ENCODE data around the gene GUCD1.

Gene GUCD1

DNA sequence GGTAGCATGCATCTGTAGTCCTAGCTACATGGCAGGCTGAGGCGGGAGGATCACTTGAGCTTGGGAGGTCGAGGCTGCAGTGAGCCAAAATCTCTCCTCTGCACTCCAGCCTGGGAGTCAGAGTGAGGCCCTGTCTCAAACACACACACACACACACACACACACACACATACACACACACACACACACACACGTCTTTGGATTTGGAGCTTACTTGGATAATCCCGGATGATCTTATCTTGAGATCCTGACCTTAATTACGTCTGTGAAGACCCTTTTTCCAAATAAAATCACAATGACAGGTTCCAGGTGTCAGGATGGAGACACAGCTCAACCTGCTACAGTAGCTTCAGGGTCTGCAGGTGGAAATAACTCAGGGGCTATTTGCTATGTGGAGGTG, 58.7 kb downstream of the GUCD1 start:
- ChIA-PET POLR2A (no interaction called here), CTCF (interaction anchor here (0.6 to 4.2 kb wide), 5 partner anchors 11 to 26 kb away, joined by 3 to 16 read pairs (median 3); no protein-coding TSS in a partner anchor)
- H3K4me3 ChIP-seq (ENCODE audit: low read depth, low read length): no peak overlapping the region
- no peak for TF ChIP-seq CTCF (IDR thresholded peaks at IDR 0.05; ENCODE audit: insufficient read depth, low read length, missing control alignments)
- no peak for DNase-seq (ENCODE audit: low read depth, low spot score)

- ChIA-PET CTCF (interaction anchor here (1.0 to 4.2 kb wide), 2 partner anchors 12 to 88 kb away, joined by 3 to 16 read pairs; no protein-coding TSS in a partner anchor), POLR2A (no interaction called here)
- DNase-seq (ENCODE audit: low read depth, low spot score): no peak
- no peak for TF ChIP-seq CTCF (IDR thresholded peaks at IDR 0.05; ENCODE audit: insufficient read depth, low read length, missing control alignments)
- no peak overlapping the region for H3K4me3 ChIP-seq (ENCODE audit: low read depth, low read length)
These were observed 59.6 kb downstream of the GUCD1 start for GRCh38 chr22:24495365-24495675.

- CTCF ChIA-PET: interaction anchor here (1.0 to 4.2 kb wide), 2 partner anchors 12 to 88 kb away, joined by 3 to 16 read pairs; no protein-coding TSS in a partner anchor
- DNase-seq (ENCODE audit: low read depth, low spot score): no peak
- POLR2A ChIA-PET: no interaction called here
- TF ChIP-seq CTCF (IDR thresholded peaks at IDR 0.05; ENCODE audit: insufficient read depth, low read length, missing control alignments): no peak
- H3K4me3 ChIP-seq (ENCODE audit: low read depth, low read length): peak within 1 kb of the TSS; percentile 34
These were observed 60.2 kb downstream of the GUCD1 start, which contains the start of gene UPB1 for GRCh38 chr22:24494528-24495364. Gene UPB1 (plus strand): TSS chr22:24495332. CDS start chr22:24495404, 72 bp downstream.

DNA sequence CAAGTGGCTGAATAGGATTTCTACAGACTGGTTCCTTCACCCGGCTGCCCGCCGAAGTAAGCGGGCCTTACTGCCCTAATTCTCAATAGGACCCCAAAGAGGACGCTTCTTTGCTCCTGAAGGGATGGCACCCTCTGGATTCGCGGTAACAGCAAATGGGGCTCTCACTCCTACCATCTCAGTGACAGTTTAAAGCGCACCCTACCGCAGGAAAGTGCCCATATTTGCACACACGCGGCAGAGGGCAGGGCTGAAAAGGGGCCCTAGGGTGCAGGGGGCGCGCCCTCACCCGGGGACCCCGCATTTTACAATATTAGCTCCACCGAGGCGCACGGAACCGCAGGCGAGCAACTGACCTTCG, 60.8 kb downstream of the GUCD1 start:
- no peak for DNase-seq (ENCODE audit: low read depth, low spot score)
- ChIA-PET CTCF (no interaction called here), POLR2A (no interaction called here)
- no peak for TF ChIP-seq CTCF (IDR thresholded peaks at IDR 0.05; ENCODE audit: insufficient read depth, low read length, missing control alignments)
- peak overlapping the region; percentile 34; the same call in 1 of the 2 replicates for H3K4me3 ChIP-seq (ENCODE audit: low read depth, low read length)

DNA sequence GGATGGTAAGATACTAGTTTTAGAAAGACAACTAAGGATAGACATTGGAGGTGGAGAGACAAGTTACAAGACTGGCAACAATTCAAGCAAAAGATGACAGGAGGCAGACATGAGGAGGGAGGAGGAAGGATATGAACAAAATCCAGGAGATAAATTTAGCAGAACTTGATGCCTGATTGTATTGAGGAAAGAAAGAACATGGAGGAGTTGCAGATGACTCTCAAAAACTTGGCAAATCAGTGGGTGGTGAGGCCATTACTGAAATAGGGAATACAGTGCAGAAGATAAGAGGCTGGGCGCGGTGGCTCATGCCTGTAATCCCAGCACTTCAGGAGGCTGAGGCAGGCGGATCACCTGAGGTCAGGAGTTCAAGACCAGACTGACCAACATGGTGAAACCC, 62.5 kb downstream of the GUCD1 start:
- DNase-seq (ENCODE audit: low read depth, low spot score): no peak
- H3K4me3 ChIP-seq (ENCODE audit: low read depth, low read length): no peak overlapping the region
- POLR2A ChIA-PET: no interaction called here
- TF ChIP-seq CTCF (IDR thresholded peaks at IDR 0.05; ENCODE audit: insufficient read depth, low read length, missing control alignments): no peak
- CTCF ChIA-PET: interaction anchor here (1.0 to 1.2 kb wide), 3 partner anchors 9 to 10 kb away, joined by 3 read pairs; no protein-coding TSS in a partner anchor
